HuH-7.5 (cell line): ENCODE measurements around the gene IKZF4.

Experiments used
- DNase-seq: peaks from one replicate; pipeline ENCODE4 v3.0.0; 2011; ENCODE audit warnings: low spot score

The IKZF4 gene

DNA sequence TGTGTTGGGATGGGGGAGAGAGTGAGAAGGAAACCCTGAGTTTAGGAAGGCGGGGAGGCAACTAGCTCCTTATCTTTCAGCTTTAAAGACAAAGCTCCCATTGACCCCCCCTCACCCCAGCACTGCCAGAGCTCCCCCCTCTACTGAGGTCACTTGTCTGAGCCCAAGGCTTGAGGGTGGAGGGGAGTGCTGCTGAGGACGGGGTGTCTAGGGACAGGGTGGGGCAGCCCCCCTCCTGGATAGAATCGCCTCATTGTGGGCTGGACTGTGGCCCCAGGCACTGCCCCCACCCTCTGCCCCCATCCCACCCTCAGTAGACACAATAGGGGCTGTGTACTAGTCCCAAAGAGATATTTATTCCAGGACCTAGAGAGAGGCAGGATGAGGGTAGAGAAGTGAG, 62.1 kb downstream of the IKZF4 start:
- no peak for DNase-seq

DNA sequence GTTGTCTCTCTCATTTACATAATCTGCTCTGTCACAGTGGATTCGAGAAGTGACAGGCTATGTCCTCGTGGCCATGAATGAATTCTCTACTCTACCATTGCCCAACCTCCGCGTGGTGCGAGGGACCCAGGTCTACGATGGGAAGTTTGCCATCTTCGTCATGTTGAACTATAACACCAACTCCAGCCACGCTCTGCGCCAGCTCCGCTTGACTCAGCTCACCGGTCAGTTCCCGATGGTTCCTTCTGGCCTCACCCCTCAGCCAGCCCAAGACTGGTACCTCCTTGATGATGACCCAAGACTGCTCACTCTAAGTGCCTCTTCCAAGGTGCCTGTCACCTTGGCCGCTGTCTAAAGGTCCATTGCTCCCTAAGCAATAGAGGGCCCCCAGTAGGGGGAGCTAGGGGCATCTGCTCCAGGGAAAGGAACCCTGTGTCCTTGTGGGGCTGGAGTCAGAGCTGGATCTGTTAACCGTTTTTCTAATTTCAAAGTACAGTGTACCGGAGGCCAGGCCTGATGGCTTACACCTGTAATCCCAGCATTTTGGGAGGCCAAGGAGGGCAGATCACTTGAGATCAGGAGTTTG, 64.2 kb downstream of the IKZF4 start:
- no peak for DNase-seq

DNA sequence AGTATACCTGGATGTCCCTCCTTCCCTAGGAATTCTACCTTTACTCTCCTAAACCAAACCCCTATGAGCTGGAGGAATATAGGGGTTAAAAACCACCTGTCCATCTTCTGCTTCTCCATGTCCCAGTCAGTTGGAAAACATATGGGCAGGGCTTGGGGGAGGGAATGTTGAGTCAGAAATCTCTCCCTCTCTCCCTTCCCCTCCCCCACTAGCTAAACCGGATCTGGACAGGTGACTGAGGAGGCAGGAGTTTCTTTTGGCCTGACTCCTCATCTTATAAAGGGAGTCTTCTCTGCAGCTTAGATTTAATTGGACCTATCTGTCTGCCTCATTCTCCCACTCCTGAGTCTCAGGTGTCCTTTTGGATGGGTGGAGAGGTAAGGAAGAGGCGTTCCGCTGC, 65.3 kb downstream of the IKZF4 start:
- no peak for DNase-seq

DNA sequence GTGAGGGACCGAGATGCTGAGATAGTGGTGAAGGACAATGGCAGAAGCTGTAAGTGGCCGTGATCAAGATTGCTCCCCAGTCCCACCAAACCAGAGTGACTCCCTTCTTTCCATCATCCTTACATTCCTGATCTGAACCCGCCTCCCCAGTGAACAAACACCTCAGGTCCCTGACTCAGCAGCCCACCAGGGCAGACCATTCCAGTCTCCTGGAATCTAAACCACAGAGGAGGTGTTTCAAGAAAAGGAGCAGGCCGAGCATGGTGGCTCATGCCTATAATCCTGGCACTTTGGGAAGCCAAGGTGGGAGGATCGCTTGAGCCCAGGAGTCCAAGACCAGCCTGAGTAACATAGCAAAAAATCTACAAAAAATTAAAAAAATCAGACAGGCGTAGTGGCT, 65.8 kb downstream of the IKZF4 start:
- DNase-seq: no peak

DNA sequence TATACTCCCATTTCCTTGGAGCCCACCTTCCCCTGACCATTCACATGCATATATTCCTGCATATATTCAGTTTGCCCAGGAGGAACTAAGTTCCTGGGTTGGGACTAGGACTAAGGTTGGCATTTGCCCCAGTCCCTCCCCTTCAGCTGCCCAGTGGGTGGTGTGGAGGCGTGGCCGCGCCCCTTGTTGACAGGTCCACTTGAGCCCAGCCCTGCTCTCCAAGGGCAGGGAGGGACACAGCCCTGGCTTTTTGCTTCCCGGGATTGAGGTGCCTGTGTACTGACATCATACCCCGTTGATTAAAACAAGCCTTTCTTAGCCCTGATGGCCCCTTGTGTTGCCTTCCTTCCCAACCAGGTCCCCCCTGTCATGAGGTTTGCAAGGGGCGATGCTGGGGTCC, 66.4 kb downstream of the IKZF4 start:
- no peak for DNase-seq
